HEK293 (cell line): ENCODE measurements around the gene HINFP.
A peak's percentile ranks its signal among the peaks of the same experiment; 100 is the strongest.

Experiments
- CTCF ChIA-PET: fragments of 350-600 bp; formaldehyde crosslinking; extraction: SDS; loops from one replicate; lab custom pipeline; 2021; ENCODE audit warnings: antibody characterized with exemption; lab: Yijun Ruan, JAX
- POLR2A ChIA-PET: fragments of 300-600 bp; formaldehyde crosslinking; extraction: SDS; loops from one replicate; lab custom pipeline; 2020; ENCODE audit warnings: antibody characterized with exemption, inconsistent platforms; lab: Yijun Ruan, JAX
- H3K27ac ChIP-seq: fragments of 200-500 bp; sonication (Bioruptor generic); 2 replicates; pipeline ENCODE4 v1.5.1; 2014; ENCODE audit warnings: low read depth, low read length, control low read depth, inconsistent platforms; ENCODE audit errors: extremely low read depth
- H3K36me3 ChIP-seq, 2 experiments: fragments of 200-500 bp in 1 of 2; sonication (Bioruptor generic) in 1 of 2; 1 replicate in 1 of 2; 2 replicates in 1 of 2; pipeline ENCODE4 v1.5.1; 2014 to 2017; ENCODE audit warnings: inconsistent platforms in 2 of 2, low read length in 2 of 2; ENCODE audit not compliant: control insufficient read depth in 2 of 2, insufficient read depth in 1 of 2
- H3K4me1 ChIP-seq: fragments of 200-500 bp; sonication (Bioruptor generic); 2 replicates; pipeline ENCODE4 v1.5.1; 2014; ENCODE audit warnings: mild to moderate bottlenecking, low read length, inconsistent platforms; ENCODE audit not compliant: control insufficient read depth, insufficient read depth
- H3K4me3 ChIP-seq: 2 replicates; pipeline ENCODE4 v1.5.1; 2011; ENCODE audit warnings: low read depth, mild to moderate bottlenecking, control low read depth, low read length, moderate library complexity
- H3K9me3 ChIP-seq: fragments of 200-500 bp; sonication (Bioruptor generic); 2 replicates; pipeline ENCODE4 v1.5.1; 2014; ENCODE audit warnings: low read depth, low read length, inconsistent platforms; ENCODE audit not compliant: control insufficient read depth, insufficient read depth
- EGR2 ChIP-seq: fragments of 450-650 bp; formaldehyde crosslinking; IDR thresholded peaks from 2 replicates; pipeline ENCODE4 v1.5.1; 2016; ENCODE audit warnings: low read depth, missing biosample characterization, missing genetic modification characterization
- GLIS1 ChIP-seq: fragments of 450-650 bp; formaldehyde crosslinking; IDR thresholded peaks from 2 replicates; pipeline ENCODE4 v1.5.1; 2016; ENCODE audit warnings: missing biosample characterization, missing genetic modification characterization
- GLIS2 ChIP-seq: fragments of 450-650 bp; formaldehyde crosslinking; IDR thresholded peaks from 2 replicates; pipeline ENCODE4 v1.5.1; 2016; ENCODE audit warnings: missing biosample characterization, missing genetic modification characterization
- IKZF3 ChIP-seq: fragments of 450-650 bp; IDR thresholded peaks from 2 replicates; pipeline ENCODE4 v1.5.0; 2018; ENCODE audit warnings: missing biosample characterization, mild to moderate bottlenecking, missing genetic modification characterization, moderate library complexity
- KLF1 ChIP-seq: fragments of 450-650 bp; formaldehyde crosslinking; IDR thresholded peaks from 2 replicates; pipeline ENCODE4 v1.5.1; 2016; ENCODE audit warnings: missing biosample characterization, missing genetic modification characterization
- KLF8 ChIP-seq: fragments of 450-650 bp; formaldehyde crosslinking; IDR thresholded peaks from 2 replicates; pipeline ENCODE4 v1.5.1; 2016; ENCODE audit warnings: missing biosample characterization, missing genetic modification characterization
- KLF9 ChIP-seq: fragments of 450-650 bp; formaldehyde crosslinking; IDR thresholded peaks from 2 replicates; pipeline ENCODE4 v1.5.1; 2016; ENCODE audit warnings: missing biosample characterization, missing genetic modification characterization, low read depth
- PATZ1 ChIP-seq: fragments of 450-650 bp; formaldehyde crosslinking; IDR thresholded peaks from 2 replicates; pipeline ENCODE4 v1.5.1; 2016; ENCODE audit warnings: missing biosample characterization, missing genetic modification characterization
- PRDM1 ChIP-seq: fragments of 450-650 bp; formaldehyde crosslinking; IDR thresholded peaks from 2 replicates; pipeline ENCODE4; 2016; ENCODE audit warnings: missing biosample characterization, missing genetic modification characterization
- SP3 ChIP-seq: fragments of 450-650 bp; formaldehyde crosslinking; IDR thresholded peaks from 2 replicates; pipeline ENCODE4 v1.5.1; 2016; ENCODE audit warnings: missing biosample characterization, missing genetic modification characterization
- WT1 ChIP-seq: fragments of 450-650 bp; formaldehyde crosslinking; IDR thresholded peaks from 2 replicates; pipeline ENCODE4 v1.5.1; 2016; ENCODE audit warnings: missing biosample characterization, missing genetic modification characterization
- ZBTB11 ChIP-seq: fragments of 450-650 bp; formaldehyde crosslinking; conservative IDR thresholded peaks from 2 replicates; pipeline ENCODE4 v1.5.1; 2016; ENCODE audit warnings: low read depth, missing biosample characterization, missing genetic modification characterization
- ZBTB17 ChIP-seq: fragments of 450-650 bp; formaldehyde crosslinking; IDR thresholded peaks from 2 replicates; pipeline ENCODE4 v1.5.1; 2016; ENCODE audit warnings: missing biosample characterization, missing genetic modification characterization
- ZBTB20 ChIP-seq: fragments of 450-650 bp; formaldehyde crosslinking; IDR thresholded peaks from 2 replicates; pipeline ENCODE4 v1.5.1; 2016; ENCODE audit warnings: missing biosample characterization, missing genetic modification characterization
- ZEB2 ChIP-seq: fragments of 450-650 bp; formaldehyde crosslinking; IDR thresholded peaks from 2 replicates; pipeline ENCODE4 v1.5.1; 2016; ENCODE audit warnings: missing biosample characterization, missing genetic modification characterization
- ZFHX2 ChIP-seq: fragments of 450-650 bp; formaldehyde crosslinking; conservative IDR thresholded peaks from 2 replicates; pipeline ENCODE4 v1.5.1; 2016; ENCODE audit warnings: missing biosample characterization, missing genetic modification characterization
- ZNF155 ChIP-seq: fragments of 450-650 bp; formaldehyde crosslinking; IDR thresholded peaks from 2 replicates; pipeline ENCODE4 v1.5.1; 2016; ENCODE audit warnings: missing biosample characterization, missing genetic modification characterization
- ZNF366 ChIP-seq: fragments of 450-650 bp; formaldehyde crosslinking; conservative IDR thresholded peaks from 2 replicates; pipeline ENCODE4 v1.5.1; 2016; ENCODE audit warnings: missing biosample characterization, missing genetic modification characterization
- ZNF394 ChIP-seq: fragments of 450-650 bp; formaldehyde crosslinking; IDR thresholded peaks from 2 replicates; pipeline ENCODE4 v1.5.1; 2016; ENCODE audit warnings: missing biosample characterization, missing genetic modification characterization, mild to moderate bottlenecking, moderate library complexity, borderline replicate concordance
- ZNF398 ChIP-seq: fragments of 450-650 bp; formaldehyde crosslinking; IDR thresholded peaks from 2 replicates; pipeline ENCODE4 v1.5.1; 2017; ENCODE audit warnings: missing biosample characterization, missing genetic modification characterization
- ZNF513 ChIP-seq: fragments of 450-650 bp; IDR thresholded peaks from 2 replicates; pipeline ENCODE4 v1.5.1; 2018; ENCODE audit warnings: missing biosample characterization, missing genetic modification characterization
- ZNF558 ChIP-seq: fragments of 450-650 bp; formaldehyde crosslinking; IDR thresholded peaks from 2 replicates; pipeline ENCODE4 v1.5.1; 2016; ENCODE audit warnings: missing biosample characterization, missing genetic modification characterization
- ZNF629 ChIP-seq: fragments of 450-650 bp; formaldehyde crosslinking; IDR thresholded peaks from 2 replicates; pipeline ENCODE4 v1.5.1; 2017; ENCODE audit warnings: missing biosample characterization, missing genetic modification characterization
- ZNF645 ChIP-seq: fragments of 450-650 bp; formaldehyde crosslinking; IDR thresholded peaks from 2 replicates; pipeline ENCODE4; 2016; ENCODE audit warnings: missing biosample characterization, missing genetic modification characterization
- ZNF658 ChIP-seq: fragments of 450-650 bp; formaldehyde crosslinking; IDR thresholded peaks from 2 replicates; pipeline ENCODE4; 2016; ENCODE audit warnings: missing biosample characterization, missing genetic modification characterization
- ZNF660 ChIP-seq: fragments of 450-650 bp; IDR thresholded peaks from 2 replicates; pipeline ENCODE4 v1.5.1; 2018; ENCODE audit warnings: missing biosample characterization, mild to moderate bottlenecking, missing genetic modification characterization

The HINFP gene

GRCh38 chr11:119106564-119107537 is 14.5 kb upstream of the HINFP start, which contains the start of gene C2CD2L:
Gene C2CD2L (plus strand): TSS chr11:119107344. CDS start chr11:119107742, 398 bp downstream.
- ChIA-PET CTCF (interaction anchor here (0.6 to 1.5 kb wide), 9 partner anchors 9 to 274 kb away, joined by 3 to 7 read pairs (median 3); no protein-coding TSS in a partner anchor), POLR2A (interaction anchor here (1.0 to 5.5 kb wide), 8 partner anchors 11 to 268 kb away, joined by 3 to 51 read pairs (median 12); partner anchors contain the start of genes HINFP, HMBS and MCAM)
- peak within 1 kb of the TSS; percentile 79 for H3K4me3 ChIP-seq
- H3K36me3 ChIP-seq = peaks cover 0 to 26% of the 10 kb centered on the region in 2 experiments; a peak in 1 of 3 replicates
- no peaks in the 10 kb centered on the region for H3K4me1 ChIP-seq
- no peaks in the 10 kb centered on the region for H3K9me3 ChIP-seq
- H3K27ac ChIP-seq = peak within 1 kb of the TSS; percentile 56; the same call in 1 of the 2 replicates
- TF ChIP-seq IKZF3 (tag by site-specific recombination) (0 out of 2 replicates have a peak, but pooled peaks have one; percentile 35), ZNF366 (peak; percentile 40; the same call in 1 of the 2 replicates), ZNF513 (tag by site-specific recombination) (peak; percentile 52), ZFHX2 (tag by site-specific recombination) (peak; percentile 84), GLIS1 (tag by site-specific recombination) (peak; percentile 32; the same call in 1 of the 2 replicates), ZNF629 (0 out of 2 replicates have a peak, but pooled peaks have one; percentile 23), ZNF558 (tag by site-specific recombination) (0 out of 2 replicates have a peak, but pooled peaks have one; percentile 43), ZNF660 (tag by site-specific recombination) (peak; percentile 13; the same call in 1 of the 2 replicates), ZNF645 (tag by site-specific recombination) (no peak), ZBTB11 (peak; percentile 62), PRDM1 (tag by site-specific recombination) (0 out of 2 replicates have a peak, but pooled peaks have one; percentile 31), WT1 (tag by site-specific recombination) (0 out of 2 replicates have a peak, but pooled peaks have one; percentile 42), ZNF398 (tag by site-specific recombination) (peak; percentile 88), PATZ1 (tag by site-specific recombination) (peak; percentile 62; the same call in 1 of the 2 replicates), ZEB2 (tag by site-specific recombination) (0 out of 2 replicates have a peak, but pooled peaks have one; percentile 28), KLF9 (0 out of 2 replicates have a peak, but pooled peaks have one; percentile 34), ZBTB20 (tag by site-specific recombination) (peak; percentile 71), ZNF658 (tag by site-specific recombination) (no peak), EGR2 (tag by site-specific recombination) (peak; percentile 67), GLIS2 (peak; percentile 66; the same call in 1 of the 2 replicates), ZNF155 (no peak), KLF8 (tag by site-specific recombination) (peak; percentile 54; the same call in 1 of the 2 replicates), SP3 (tag by site-specific recombination) (peak; percentile 76), ZBTB17 (tag by site-specific recombination) (peak; percentile 90), ZNF394 (tag by site-specific recombination) (peak; percentile 48; the same call in 1 of the 2 replicates), KLF1 (tag by site-specific recombination) (peak; percentile 48)
